HCT116 (cell line): ENCODE results near the gene S1PR2. TPM values are rescaled to one million over a fixed set of nuclear protein-coding genes. Genes with fewer than 3 reads are reported as not detected.
"Not testable (repeated sequence)": the region's sequence is repeated elsewhere in the genome, so short reads cannot be mapped to it uniquely, and the experiment has no call there.

Source experiments
- ATAC-seq: fragments of 200-7000 bp; cut with Tn5 transposase; 2 replicates; pipeline ENCODE4 v1.9.1; 2020; ENCODE audit warnings: mild to moderate bottlenecking, moderate library complexity
- BruUV-seq: library from RNA; stranded (reverse); fragments of 400-500 nt; replicated peaks from 2 replicates; lab custom pipeline; 2021; lab: Mats Ljungman, UMichigan
- CTCF ChIA-PET: fragments of 300-600 bp; sonication (Branson Sonifier 250); formaldehyde crosslinking; loops from one replicate; lab custom pipeline; 2021; ENCODE audit warnings: antibody characterized with exemption; lab: Charles Lee
- POLR2A ChIA-PET: fragments of 300-600, 350-600 bp; sonication (Branson Sonifier 250); formaldehyde crosslinking; loops from one replicate; lab custom pipeline; 2021; ENCODE audit warnings: antibody characterized with exemption; lab: Charles Lee
- RAD21 ChIA-PET, 2 experiments: fragments of 300-600 bp; sonication (Branson Sonifier 250); formaldehyde crosslinking; loops; one replicate each; lab custom pipeline; 2023; ENCODE audit warnings: low total read pairs in 2 of 2; ENCODE audit not compliant: uncharacterized antibody in 2 of 2, unreplicated experiment in 2 of 2, low non-redundant PET in 1 of 2; lab: Charles Lee
- DNase-seq: peaks from one replicate; pipeline ENCODE4 v3.0.0-alpha.2; 2010; ENCODE audit warnings: low read depth, low spot score
- H2AFZ ChIP-seq: fragments of 200-600 bp; shearing (Covaris generic), sonication (generic); 2 replicates; pipeline ENCODE4 v1.6.1; 2017; ENCODE audit warnings: low read depth, mixed run types, mixed read lengths, antibody characterized with exemption, low read length; ENCODE audit not compliant: poor library complexity, severe bottlenecking
- H3K27ac ChIP-seq: 2 replicates; pipeline ENCODE4 v1.5.1; 2012; ENCODE audit warnings: low read depth, low read length
- H3K27me3 ChIP-seq: fragments of 200-600 bp; sonication (generic); 2 replicates; pipeline ENCODE4 v1.6.1; 2016; ENCODE audit warnings: mixed run types, low read length, mixed read lengths; ENCODE audit not compliant: insufficient read depth
- H3K36me3 ChIP-seq, 2 experiments: fragments of 200-500 bp in 1 of 2; fragments of 200-600 bp in 1 of 2; sonication (Bioruptor generic) in 1 of 2; sonication (generic) in 1 of 2; 2 replicates each; pipeline versions ENCODE4 v1.5.1 to v1.6.1; 2014 to 2016; ENCODE audit warnings: low read length in 2 of 2, inconsistent platforms in 1 of 2, mixed read lengths in 1 of 2, mixed run types in 1 of 2; ENCODE audit not compliant: insufficient read depth in 2 of 2, control insufficient read depth in 1 of 2
- H3K4me1 ChIP-seq, 2 experiments: fragments of 200-600 bp in 1 of 2; sonication (generic) in 1 of 2; 2 replicates each; pipeline versions ENCODE4 v1.5.1 to v1.6.1; 2012 to 2017; ENCODE audit warnings: low read length in 2 of 2, inconsistent platforms in 1 of 2, mild to moderate bottlenecking in 1 of 2, mixed read lengths in 1 of 2, mixed run types in 1 of 2, moderate library complexity in 1 of 2; ENCODE audit not compliant: insufficient read depth in 2 of 2, control insufficient read depth in 1 of 2
- H3K4me2 ChIP-seq: fragments of 200-600 bp; sonication (generic); 2 replicates; pipeline ENCODE4 v1.6.1; 2017; ENCODE audit warnings: mixed run types, low read length, mixed read lengths
- H3K4me3 ChIP-seq, 2 experiments: fragments of 200-600 bp in 1 of 2; sonication (generic) in 1 of 2; replicated peaks in 1 of 2; 2 replicates each; pipeline ENCODE4 v1.5.1; 2011 to 2016; ENCODE audit warnings: low read length in 2 of 2, control low read depth in 1 of 2, low read depth in 1 of 2, mild to moderate bottlenecking in 1 of 2, mixed read lengths in 1 of 2, mixed run types in 1 of 2
- H3K79me2 ChIP-seq: fragments of 200-600 bp; sonication (generic); 2 replicates; pipeline ENCODE4 v1.6.1; 2017; ENCODE audit warnings: mild to moderate bottlenecking, mixed run types, low read length, moderate library complexity, mixed read lengths; ENCODE audit not compliant: insufficient read depth
- H3K9ac ChIP-seq: fragments of 200-600 bp; sonication (generic); 2 replicates; pipeline ENCODE4 v1.6.1; 2016; ENCODE audit warnings: low read length, mixed read lengths
- H3K9me2 ChIP-seq: fragments of 200-600 bp; sonication (generic), shearing (Covaris generic); 2 replicates; pipeline ENCODE4 v1.6.1; 2017; ENCODE audit warnings: mixed run types, mild to moderate bottlenecking, moderate library complexity; ENCODE audit not compliant: insufficient read depth
- H3K9me3 ChIP-seq, 2 experiments: fragments of 200-500 bp in 1 of 2; fragments of 200-600 bp in 1 of 2; sonication (Bioruptor generic) in 1 of 2; sonication (generic) in 1 of 2; 2 replicates each; pipeline ENCODE4 v1.6.1; 2014 to 2017; ENCODE audit warnings: low read length in 2 of 2, mixed read lengths in 2 of 2, inconsistent platforms in 1 of 2, low read depth in 1 of 2, mild to moderate bottlenecking in 1 of 2, mixed run types in 1 of 2, moderate library complexity in 1 of 2; ENCODE audit not compliant: control insufficient read depth in 1 of 2, insufficient read depth in 1 of 2
- H4K20me1 ChIP-seq: fragments of 200-600 bp; sonication (generic), shearing (Covaris generic); 2 replicates; pipeline ENCODE4 v1.6.1; 2017; ENCODE audit warnings: mixed run types, mild to moderate bottlenecking, moderate library complexity; ENCODE audit not compliant: insufficient read depth
- ATF3 ChIP-seq: IDR thresholded peaks from 2 replicates; pipeline ENCODE4 v1.6.1; 2012
- CEBPB ChIP-seq: IDR thresholded peaks from 2 replicates; pipeline ENCODE4 v1.6.1; 2012; ENCODE audit warnings: low read depth
- ELF1 ChIP-seq: IDR thresholded peaks from 2 replicates; pipeline ENCODE4 v1.6.1; 2012; ENCODE audit warnings: low read depth, borderline replicate concordance
- EZH2phosphoT487 ChIP-seq: fragments of 200-600 bp; IDR thresholded peaks from 2 replicates; pipeline ENCODE4 v1.6.1; 2018; ENCODE audit warnings: antibody characterized with exemption, borderline replicate concordance
- FOSL1 ChIP-seq: IDR thresholded peaks from 2 replicates; pipeline ENCODE4 v1.6.1; 2012; ENCODE audit warnings: low read depth
- MAX ChIP-seq: IDR thresholded peaks from 2 replicates; pipeline ENCODE4 v1.6.1; 2012
- POLR2A ChIP-seq: IDR thresholded peaks from 2 replicates; pipeline ENCODE4 v1.7.0; 2011; ENCODE audit warnings: borderline replicate concordance; ENCODE audit not compliant: insufficient read depth, insufficient read length; ENCODE audit errors: extremely low read depth
- POLR2AphosphoS5 ChIP-seq: IDR thresholded peaks from 2 replicates; pipeline ENCODE4 v1.6.1; 2011; ENCODE audit warnings: mild to moderate bottlenecking, low read depth, low read length, moderate library complexity
- REST ChIP-seq: IDR thresholded peaks from 2 replicates; pipeline ENCODE4 v1.6.1; 2012; ENCODE audit warnings: low read depth
- ZFX ChIP-seq: fragments of 450-650 bp; IDR thresholded peaks from 2 replicates; pipeline ENCODE4 v1.6.1; 2017
- ZNF274 ChIP-seq: fragments of 200-500 bp; sonication (Bioruptor generic); IDR thresholded peaks from 2 replicates; pipeline ENCODE4 v1.6.1; 2014; ENCODE audit warnings: mild to moderate bottlenecking, low read depth, low read length, inconsistent platforms
- intact Hi-C: fragments of 100-400 bp; cut with micrococcal nuclease; formaldehyde crosslinking; loops from 2 replicates; pipeline ENCODE4 v1.10.0; 2022
- total RNA-seq: library from RNA; stranded (reverse); gene quantifications from one replicate; pipeline ENCODE4 v1.2.1, GENCODE V29; 2021; ENCODE audit not compliant: unreplicated experiment

The S1PR2 gene
- total RNA-seq, 1 experiment from 2014 or later, result 6.1 TPM

- H3K27me3 ChIP-seq, H3K9ac ChIP-seq, H3K36me3 ChIP-seq, H2AFZ ChIP-seq, H4K20me1 ChIP-seq, DNase-seq, BruUV-seq, H3K9me2 ChIP-seq, H3K27ac ChIP-seq, intact Hi-C loops, H3K9me3 ChIP-seq, H3K79me2 ChIP-seq, CTCF ChIA-PET: not testable (repeated sequence)
- peak; percentile 60 for ATAC-seq
- RAD21 ChIA-PET, result interaction anchor here in 1 of 2 experiments (0.7 kb wide), 1 partner anchor 15 kb away, joined by 3 read pairs; no protein-coding TSS in a partner anchor
- H3K4me3 ChIP-seq, result 0 out of 4 replicates have a peak overlapping the region, but pooled peaks of 1 of the 2 experiments have one; percentile 0
- peak; percentile 50; the same call in 1 of the 2 replicates for TF ChIP-seq FOSL1
- POLR2A ChIA-PET, result interaction anchor here (0.6 kb wide), 1 partner anchor 190 kb away, joined by 6 read pairs; no protein-coding TSS in a partner anchor
- peaks cover 30 to 49% of the 10 kb centered on the region in 2 experiments for H3K4me1 ChIP-seq
- H3K4me2 ChIP-seq, result peak overlapping the region; percentile 47
Observed at GRCh38 chr19:10241826-10242449, 10.8 kb upstream of the S1PR2 start.

- H2AFZ ChIP-seq, result no peak overlapping the region
- no peak for ATAC-seq
- ChIA-PET RAD21 (no interaction called here), CTCF (interaction anchor here (0.7 kb wide), 1 partner anchor 1163 kb away, joined by 3 read pairs; no protein-coding TSS in a partner anchor), POLR2A (no interaction called here)
- no peak overlapping the region for H3K4me2 ChIP-seq
- TF ChIP-seq ZFX (no peak), ATF3 (no peak), CEBPB (no peak), POLR2A (no peak), REST (no peak), POLR2AphosphoS5 (no peak), EZH2phosphoT487 (no peak), ELF1 (no peak), MAX (no peak), ZNF274 (no peak)
- no peak for DNase-seq
- no peak overlapping the region for H3K9ac ChIP-seq
- H3K4me1 ChIP-seq, result peaks cover 17 to 28% of the 10 kb centered on the region in 2 experiments
- no peak overlapping the region for H3K27ac ChIP-seq
- H3K36me3 ChIP-seq, result no peaks in the 10 kb centered on the region
- no peaks in the 10 kb centered on the region for H3K79me2 ChIP-seq
- H4K20me1 ChIP-seq, result no peaks in the 10 kb centered on the region
- no peaks in the 10 kb centered on the region for H3K27me3 ChIP-seq
- BruUV-seq, result no TSS peak
- H3K4me3 ChIP-seq, result no peak overlapping the region
- no peaks in the 10 kb centered on the region for H3K9me3 ChIP-seq
- H3K9me2 ChIP-seq, result no peaks in the 10 kb centered on the region
- intact Hi-C loops, result no loop called here
Observed at GRCh38 chr19:10238172-10238783, 7.1 kb upstream of the S1PR2 start.
